DMS153 treated with DMSO at 0.1 percent for 48 hours (cell line): ENCODE measurements around the gene DMRTC1B.
"Not testable (repeated sequence)": the region's sequence is repeated elsewhere in the genome, so short reads cannot be mapped to it uniquely, and the experiment has no call there.

ENCODE experiments used
- DNase-seq: peaks from one replicate; lab custom pipeline; 2025; ENCODE audit not compliant: unreplicated experiment; lab: John Stamatoyannopoulos, UW

The DMRTC1B gene, protein sequence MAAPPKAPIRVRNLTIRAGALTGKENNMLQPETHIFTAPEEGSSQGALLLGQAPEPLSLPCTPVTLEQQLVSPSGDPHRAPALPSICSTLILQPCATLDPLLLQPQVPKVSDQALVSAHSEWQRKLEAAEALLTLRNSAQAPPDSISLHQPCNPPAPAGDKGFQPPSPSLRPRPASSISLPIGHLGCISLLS

DNA sequence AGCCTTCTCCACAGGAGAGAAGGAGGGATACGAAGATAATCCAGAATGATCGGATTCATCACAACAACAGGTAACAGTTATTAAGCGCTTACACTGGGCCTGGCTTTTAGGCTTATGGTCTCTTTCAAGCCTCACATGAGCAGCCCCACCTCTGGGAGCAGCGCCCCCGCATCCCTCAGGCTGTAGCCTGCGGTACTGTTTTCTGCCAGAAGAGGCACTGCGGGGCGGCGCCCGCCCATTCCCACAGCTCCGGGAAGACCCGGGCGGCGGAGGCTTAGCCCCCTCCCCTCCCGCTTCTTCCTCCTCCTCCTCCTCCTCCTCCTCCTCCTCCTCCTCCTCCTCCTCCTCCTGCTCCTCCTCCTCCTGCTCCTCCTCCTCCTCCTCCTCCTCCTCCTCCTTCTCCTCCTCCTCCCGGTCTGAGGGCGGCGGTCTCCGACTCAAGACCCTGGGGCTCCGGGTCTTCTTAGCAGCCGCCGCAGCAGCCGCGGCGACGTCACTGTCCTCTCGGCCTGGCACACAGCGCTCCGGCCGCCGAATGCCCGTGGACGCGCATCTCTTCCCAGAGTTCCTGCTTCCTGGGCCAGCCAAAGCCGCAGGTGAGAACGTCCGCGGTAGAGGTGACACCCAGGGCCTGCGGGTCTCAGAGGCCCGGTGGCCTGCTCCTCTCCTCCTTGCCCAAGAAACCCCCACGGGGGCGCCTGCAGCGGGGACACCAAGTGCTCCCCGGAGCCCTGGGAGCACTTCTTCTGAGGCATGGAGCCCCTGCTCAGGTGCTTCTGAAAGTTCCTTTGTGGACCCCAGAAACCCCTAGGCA lies at the start of gene DMRTC1B:
DMRTC1B (plus strand) TSS at position 238 of the 814 bp plus-strand sequence. CDS start 68,246 bp downstream, outside the sequence.
- not testable (repeated sequence) for DNase-seq

DNA sequence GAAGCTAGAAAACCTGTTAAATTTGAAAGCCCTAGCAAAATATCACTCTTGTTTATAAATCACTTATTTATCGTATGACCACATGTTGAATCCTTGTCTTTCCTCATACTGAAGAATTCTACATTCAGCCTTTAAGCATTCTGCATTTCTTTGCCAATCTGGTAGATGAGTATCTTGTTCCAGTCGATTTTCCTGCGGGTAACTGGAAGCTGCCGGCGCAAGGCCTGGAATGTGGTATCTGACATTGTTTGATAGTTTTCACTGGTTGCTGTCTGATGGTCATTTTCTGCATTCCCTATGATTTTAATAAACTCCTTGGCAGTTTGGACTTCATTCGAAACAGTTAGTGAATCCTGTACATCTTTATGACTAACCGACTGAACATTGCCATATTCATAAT lies 48.8 kb upstream of the DMRTC1B start:
- no peak for DNase-seq

DNA sequence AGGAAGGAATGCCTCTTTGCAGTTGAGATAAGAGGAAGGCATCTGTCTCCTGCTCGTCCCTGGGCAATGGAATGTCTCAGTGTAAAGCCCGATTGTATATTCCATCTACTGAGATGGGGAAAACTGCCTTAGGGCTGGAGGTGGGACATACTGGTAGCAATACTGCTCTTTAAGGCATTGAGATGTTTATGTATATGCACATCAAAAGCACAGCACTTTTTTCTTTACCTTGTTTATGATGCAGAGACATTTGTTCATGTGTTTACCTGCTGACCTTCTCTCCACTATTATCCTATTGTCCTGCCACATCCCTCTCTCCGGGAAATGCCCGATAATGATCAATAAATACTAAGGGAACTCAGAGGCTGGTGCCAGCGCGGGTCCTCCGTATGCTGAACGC lies 43.1 kb upstream of the DMRTC1B start:
- not testable (repeated sequence) for DNase-seq

DNA sequence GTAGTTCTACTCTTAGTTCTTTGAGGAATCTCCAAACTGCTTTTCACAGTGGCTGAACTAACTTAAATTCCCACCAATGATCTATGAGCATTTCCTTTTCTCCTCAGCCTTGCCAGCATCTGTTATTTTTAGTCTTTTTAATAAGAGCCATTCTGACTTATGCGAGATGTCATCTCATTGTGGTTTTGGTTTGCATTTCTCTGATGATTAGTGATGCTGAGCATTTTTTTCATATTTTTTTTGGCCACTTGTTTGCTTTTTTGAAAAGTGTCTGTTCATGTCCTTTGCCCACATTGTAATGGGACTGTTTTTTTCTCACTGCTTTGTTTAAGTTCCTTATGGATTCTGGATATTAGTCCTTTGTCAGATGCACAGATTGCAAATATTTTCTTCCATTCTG lies 41.1 kb upstream of the DMRTC1B start:
- no peak for DNase-seq

DNA sequence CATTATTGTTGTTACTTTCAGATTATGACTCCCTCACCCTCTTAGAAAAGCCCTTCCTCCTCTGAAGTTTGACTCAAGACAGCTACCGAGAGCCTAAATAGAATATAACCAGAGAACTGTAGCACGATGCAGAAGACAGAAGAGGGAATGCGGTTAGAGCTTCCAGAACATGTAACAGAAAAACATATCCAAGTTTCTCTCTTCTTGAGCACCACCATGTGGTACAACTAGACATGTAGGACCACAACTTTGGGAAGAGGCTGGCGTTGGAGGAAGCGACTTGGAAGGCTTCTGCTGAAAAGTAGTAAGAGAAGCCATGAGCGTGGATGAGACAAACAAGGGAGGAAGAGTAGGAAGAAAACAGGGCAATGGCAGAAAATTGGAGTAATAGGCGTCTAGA lies 31.1 kb upstream of the DMRTC1B start:
- DNase-seq: not testable (repeated sequence)

DNA sequence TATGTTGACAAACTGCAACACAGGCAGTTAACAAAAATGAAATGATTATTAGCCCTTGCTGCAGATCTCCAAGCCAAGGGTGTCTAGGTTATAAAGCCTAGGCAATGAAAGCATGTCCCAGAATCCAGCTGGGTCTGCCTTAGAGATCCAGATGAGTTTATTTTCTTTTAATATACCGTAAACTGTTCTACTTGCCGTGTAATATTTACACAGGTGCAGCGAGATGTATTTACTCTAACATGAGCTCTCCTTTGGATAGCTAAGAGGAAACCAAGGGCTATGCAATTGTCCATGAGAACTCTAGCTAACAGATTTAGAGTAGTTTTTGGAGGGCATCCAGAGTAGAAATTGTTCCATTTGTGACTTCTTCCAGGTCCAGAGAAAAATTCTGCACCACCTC lies 28.1 kb upstream of the DMRTC1B start:
- DNase-seq: not testable (repeated sequence)

DNA sequence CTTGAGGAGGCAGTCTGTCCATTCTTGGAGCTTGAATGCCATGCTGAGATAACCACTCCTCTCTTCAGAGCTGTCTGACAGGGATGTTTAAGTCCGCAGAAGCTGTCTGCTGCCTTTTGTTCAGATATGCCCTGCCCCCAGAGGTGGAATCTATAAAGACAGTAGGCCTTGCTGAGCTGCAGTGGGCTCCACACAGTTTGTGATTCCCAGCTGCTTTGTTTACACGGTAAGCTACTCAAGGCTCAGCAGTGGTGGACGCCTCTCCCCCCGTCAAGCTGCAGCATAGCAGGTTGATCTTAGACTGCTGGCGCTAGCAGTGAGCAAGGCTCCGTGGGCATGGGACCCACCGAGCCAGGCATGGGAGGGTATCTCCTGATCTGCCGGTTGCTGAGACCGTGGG lies 16.2 kb upstream of the DMRTC1B start:
- DNase-seq: not testable (repeated sequence)

DNA sequence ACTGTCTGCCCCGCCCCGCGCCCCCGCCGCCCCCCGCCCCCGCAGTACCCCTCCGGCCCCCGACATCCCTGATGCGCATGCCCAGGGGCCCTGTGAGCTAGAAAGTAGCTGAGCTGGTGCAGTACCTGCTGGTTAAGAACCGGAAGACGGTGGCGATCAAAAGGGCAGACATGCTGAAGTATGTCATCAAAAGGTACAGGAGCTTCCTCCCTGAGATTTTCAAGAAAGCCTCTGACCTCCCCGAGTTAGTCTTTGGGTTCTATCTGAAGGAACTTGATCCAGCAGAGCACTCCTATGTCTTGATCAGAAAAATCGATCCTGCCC lies 739 bp downstream of the DMRTC1B start:
- DNase-seq: not testable (repeated sequence)

DNA sequence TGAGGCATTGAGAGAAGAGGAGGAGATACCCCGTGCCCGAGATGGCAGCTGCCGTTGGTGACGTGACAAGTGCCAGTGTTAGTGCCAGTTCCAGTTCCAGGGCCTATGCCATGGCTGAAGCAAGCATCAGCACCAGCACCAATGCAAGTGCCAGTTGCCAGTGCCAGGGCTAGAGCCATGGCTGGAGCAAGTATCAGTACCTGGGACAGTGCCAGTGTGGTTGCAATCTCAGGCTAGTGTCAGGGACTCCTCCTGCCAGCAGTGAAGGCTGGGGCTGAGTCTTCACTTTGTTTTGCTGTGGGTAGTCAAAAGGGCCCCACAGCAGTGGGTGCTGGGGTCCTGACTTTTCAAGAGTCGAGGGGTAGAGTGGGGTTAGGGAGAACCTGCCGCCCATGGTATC lies 1.5 kb downstream of the DMRTC1B start:
- not testable (repeated sequence) for DNase-seq

DNA sequence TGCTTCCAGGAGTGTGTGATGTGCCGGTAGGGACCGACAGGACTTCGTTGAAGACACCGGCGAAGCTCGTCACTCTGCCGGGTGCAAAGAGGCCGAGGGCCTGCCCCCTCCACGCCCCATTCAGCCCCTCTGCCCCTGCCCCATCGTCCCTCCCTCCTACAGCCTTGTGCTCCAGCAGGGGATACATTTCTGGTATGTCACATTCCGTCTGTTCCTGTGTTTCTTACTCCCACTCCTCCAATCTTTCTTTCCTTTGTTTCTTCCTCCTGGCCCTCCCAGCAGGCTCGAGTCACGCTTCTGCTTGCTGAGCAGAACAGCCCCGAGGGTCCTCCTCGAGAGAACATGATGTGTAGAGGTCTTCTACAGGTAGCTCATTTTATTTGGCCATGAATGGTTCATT lies 5.9 kb downstream of the DMRTC1B start, which contains the start of gene FAM236B:
FAM236B (minus strand) TSS at position 101 of the 400 bp plus-strand sequence; CDS start at position 1, 100 bp downstream.
- not testable (repeated sequence) for DNase-seq

DNA sequence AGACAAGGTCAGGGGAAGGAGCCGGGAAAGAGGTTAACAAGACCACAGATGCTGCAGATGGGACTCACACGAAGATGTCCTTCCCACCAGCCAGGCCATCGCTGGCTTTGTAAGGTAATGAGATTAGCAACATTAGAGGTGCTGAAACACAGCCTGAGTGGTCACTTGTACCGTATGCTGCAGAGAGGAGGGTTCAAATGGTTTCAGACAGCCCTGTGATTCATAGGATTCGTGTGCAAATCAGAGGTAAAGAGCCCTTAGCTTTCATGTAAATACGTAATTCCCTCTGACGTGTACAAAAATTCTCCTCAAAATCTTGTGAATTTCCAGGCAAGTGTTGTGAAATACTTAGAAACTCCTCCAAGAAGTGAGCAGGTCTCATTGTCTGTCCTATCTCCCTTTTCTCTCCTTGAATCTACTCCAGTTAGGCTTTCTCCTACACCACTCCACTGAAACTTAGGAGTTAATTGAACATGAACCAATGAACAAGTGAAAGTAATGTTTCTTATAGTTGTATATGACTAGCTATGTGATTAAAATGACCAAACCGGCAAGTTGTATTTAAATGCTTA lies 6.8 kb downstream of the DMRTC1B start:
- not testable (repeated sequence) for DNase-seq

DNA sequence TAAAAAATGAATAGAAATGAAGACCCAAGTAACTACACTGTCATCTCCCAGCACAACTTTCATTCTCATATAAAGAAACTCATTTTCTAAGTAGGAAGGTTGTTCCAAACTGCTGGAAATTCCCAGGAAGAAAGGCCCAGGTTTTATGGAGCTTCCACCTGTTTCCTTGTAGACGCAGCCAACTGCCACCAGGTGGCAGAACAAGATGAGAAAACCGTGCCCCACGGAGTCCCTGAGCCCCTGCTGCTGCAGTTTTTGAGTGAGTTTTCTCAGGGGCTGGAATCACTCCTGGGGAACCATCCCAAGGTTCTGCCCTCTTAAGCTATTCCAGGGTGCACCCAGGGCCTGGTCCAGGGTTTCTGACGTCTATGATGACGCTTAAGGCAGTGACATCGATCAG lies 7.3 kb downstream of the DMRTC1B start:
- not testable (repeated sequence) for DNase-seq

DNA sequence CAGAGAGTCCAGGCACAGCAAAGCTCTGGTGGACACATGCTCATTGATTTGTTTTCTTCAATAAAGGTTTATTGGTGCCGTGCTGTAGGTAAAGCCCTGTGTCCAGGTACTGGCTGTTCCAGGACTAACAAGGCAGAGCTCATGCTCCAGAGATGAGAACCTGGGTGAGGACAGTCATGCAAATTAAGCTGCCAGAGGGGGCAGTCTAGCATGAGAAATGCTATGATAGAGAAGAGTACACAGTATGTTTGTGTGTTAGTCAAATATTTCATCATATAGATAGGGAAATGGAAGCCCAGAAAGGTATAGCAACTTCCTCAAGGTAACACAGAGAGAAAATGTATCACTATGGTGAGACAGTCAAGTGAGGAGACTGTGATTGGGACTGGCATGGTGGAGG lies 11.5 kb downstream of the DMRTC1B start:
- not testable (repeated sequence) for DNase-seq

DNA sequence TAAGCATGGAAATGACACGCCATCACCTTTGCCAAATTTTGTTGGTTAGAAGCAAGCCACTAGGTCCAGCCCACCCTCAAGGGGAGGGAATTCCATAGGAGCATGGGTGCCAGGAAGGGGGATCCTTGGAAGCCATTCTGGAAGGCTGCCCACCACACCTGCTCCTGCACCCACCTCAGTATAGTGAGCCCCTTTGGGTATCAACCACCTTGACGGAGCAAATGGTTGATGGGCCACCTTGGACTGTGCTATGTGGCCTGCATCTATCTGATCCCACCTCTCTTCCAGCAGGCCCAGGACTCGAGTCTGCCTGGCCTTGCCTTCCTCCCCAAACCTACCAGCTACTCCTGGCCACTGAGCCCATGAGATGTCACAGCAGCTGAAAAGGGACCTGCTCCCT lies 13.7 kb downstream of the DMRTC1B start:
- not testable (repeated sequence) for DNase-seq

DNA sequence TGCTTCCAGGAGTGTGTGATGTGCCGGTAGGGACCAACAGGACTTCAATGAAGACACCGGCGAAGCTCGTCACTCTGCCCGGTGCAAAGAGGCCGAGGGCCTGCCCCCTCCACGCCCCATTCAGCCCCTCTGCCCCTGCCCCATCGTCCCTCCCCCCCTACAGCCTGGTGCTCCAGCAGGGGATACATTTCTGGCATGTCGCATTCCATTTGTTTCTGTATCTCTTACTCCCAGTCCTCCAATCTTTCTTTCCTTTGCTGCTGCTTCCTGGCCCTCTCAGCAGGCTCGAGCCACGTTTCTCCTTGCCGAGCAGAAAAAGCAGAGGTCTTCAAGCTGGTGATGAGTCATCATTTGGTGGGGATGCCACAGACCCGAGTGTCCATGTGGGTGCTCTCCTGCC lies 31.4 kb downstream of the DMRTC1B start, which contains the start of gene FAM236D:
FAM236D (minus strand) TSS at position 101 of the 400 bp plus-strand sequence; CDS start at position 1, 100 bp downstream.
- DNase-seq: not testable (repeated sequence)

DNA sequence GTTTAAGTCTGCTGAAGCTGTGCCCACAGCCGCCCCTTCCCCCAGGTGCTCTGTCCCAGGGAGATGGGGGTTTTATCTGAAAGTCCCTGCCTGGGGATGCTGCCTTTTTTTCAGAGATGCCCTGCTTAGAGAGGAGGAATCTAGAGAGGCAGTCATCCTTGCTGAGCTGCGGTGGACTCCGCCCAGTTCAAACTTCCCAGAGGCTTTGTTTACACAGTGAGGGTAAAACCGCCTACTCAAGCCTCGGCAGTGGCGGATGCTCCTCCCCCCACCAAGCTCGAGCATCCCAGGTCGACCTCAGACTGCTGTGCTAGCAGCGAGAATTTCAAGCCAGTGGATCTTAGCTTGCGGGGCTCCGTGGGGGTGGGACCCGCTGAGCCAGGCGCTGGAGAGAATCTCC lies 54.0 kb downstream of the DMRTC1B start:
- not testable (repeated sequence) for DNase-seq

DNA sequence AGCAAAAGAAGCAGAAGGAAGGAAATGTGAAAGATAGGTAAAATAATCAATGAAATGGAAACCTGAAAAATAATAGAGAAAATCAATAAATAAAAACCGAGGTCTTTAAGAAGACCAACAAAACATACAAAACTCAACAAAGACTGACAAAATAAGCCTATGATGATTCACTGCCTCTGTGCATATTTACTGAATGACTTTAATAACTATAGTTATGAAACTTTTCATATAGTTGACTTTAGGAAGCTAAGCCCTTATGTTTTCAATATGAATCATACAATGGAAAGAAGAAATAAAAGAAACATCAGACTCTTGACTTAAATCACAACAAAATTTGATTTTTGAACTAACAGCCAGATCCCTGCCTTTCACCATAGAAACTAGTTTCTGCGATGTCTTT lies 60.8 kb downstream of the DMRTC1B start:
- not testable (repeated sequence) for DNase-seq

DNA sequence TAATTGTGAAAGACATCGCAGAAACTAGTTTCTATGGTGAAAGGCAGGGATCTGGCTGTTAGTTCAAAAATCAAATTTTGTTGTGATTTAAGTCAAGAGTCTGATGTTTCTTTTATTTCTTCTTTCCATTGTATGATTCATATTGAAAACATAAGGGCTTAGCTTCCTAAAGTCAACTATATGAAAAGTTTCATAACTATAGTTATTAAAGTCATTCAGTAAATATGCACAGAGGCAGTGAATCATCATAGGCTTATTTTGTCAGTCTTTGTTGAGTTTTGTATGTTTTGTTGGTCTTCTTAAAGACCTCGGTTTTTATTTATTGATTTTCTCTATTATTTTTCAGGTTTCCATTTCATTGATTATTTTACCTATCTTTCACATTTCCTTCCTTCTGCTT lies 106.2 kb downstream of the DMRTC1B start:
- not testable (repeated sequence) for DNase-seq

DNA sequence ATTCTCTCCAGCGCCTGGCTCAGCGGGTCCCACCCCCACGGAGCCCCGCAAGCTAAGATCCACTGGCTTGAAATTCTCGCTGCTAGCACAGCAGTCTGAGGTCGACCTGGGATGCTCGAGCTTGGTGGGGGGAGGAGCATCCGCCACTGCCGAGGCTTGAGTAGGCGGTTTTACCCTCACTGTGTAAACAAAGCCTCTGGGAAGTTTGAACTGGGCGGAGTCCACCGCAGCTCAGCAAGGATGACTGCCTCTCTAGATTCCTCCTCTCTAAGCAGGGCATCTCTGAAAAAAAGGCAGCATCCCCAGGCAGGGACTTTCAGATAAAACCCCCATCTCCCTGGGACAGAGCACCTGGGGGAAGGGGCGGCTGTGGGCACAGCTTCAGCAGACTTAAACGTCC lies 113.0 kb downstream of the DMRTC1B start:
- not testable (repeated sequence) for DNase-seq
